Kidney (tissue), 14 donors: ENCODE data around the gene USH2A. TPM values are rescaled to one million over a fixed set of nuclear protein-coding genes. Genes with fewer than 3 reads are reported as not detected.

Experiments
- DNase-seq, 5 donors: peaks; one replicate each; pipeline ENCODE4 v3.0.0-alpha.2; 2013 to 2020
- FAIRE-seq: peaks from 2 replicates; lab custom pipeline; 2012; peaks lifted over from hg19 to GRCh38; lab: Jason Lieb, UNC
- H3K27ac ChIP-seq, 2 donors: one replicate each; pipeline ENCODE4 v1.7.0; 2013; ENCODE audit warnings: low read depth in 2 of 2, low read length in 2 of 2, inconsistent platforms in 1 of 2
- H3K27me3 ChIP-seq: one replicate; pipeline ENCODE4 v1.7.1; 2013; ENCODE audit warnings: low read length, inconsistent platforms; ENCODE audit not compliant: control insufficient read depth, insufficient read depth
- H3K36me3 ChIP-seq, 3 donors: one replicate each; pipeline versions ENCODE4 v1.7.0 to v1.7.1; 2013; ENCODE audit warnings: low read length in 3 of 3, control low read depth in 1 of 3, inconsistent platforms in 1 of 3; ENCODE audit not compliant: insufficient read depth in 3 of 3, control insufficient read depth in 2 of 3
- H3K4me1 ChIP-seq, 3 donors: one replicate each; pipeline versions ENCODE4 v1.7.0 to v1.7.1; 2013; ENCODE audit warnings: low read length in 3 of 3, inconsistent platforms in 1 of 3, low read depth in 1 of 3; ENCODE audit not compliant: control insufficient read depth in 2 of 3, insufficient read depth in 2 of 3
- H3K4me3 ChIP-seq, 3 donors: one replicate each; pipeline versions ENCODE4 v1.7.0 to v1.8.1; 2013; ENCODE audit warnings: low read length in 3 of 3, control low read depth in 1 of 3, inconsistent platforms in 1 of 3
- H3K9ac ChIP-seq, 3 donors: one replicate each; pipeline versions ENCODE4 v1.7.0 to v1.7.1; 2013; ENCODE audit warnings: low read length in 3 of 3, control low read depth in 1 of 3, inconsistent platforms in 1 of 3
- H3K9me3 ChIP-seq, 3 donors: one replicate each; pipeline versions ENCODE4 v1.7.0 to v1.7.1; 2013; ENCODE audit warnings: low read length in 3 of 3, control low read depth in 1 of 3, inconsistent platforms in 1 of 3; ENCODE audit not compliant: control insufficient read depth in 2 of 3, insufficient read depth in 1 of 3
- CTCF ChIP-seq: IDR thresholded peaks from 3 replicates; pipeline ENCODE4 v1.5.1; 2012; ENCODE audit warnings: mild to moderate bottlenecking, moderate library complexity, borderline replicate concordance; ENCODE audit not compliant: insufficient read depth; ENCODE audit errors: extremely low read depth
- intact Hi-C: fragments of 100-400 bp; cut with DNase I; formaldehyde crosslinking; loops from one replicate; pipeline ENCODE4 v1.11.1; 2022
- polyA plus RNA-seq: library from polyadenylated mRNA; stranded (reverse); fragments of 350-450 nt; fragmentation: Illumina TruSeq; extraction: RNeasy Lipid Tissue Mini Kit (QIAGEN cat#74804); gene quantifications from one replicate; pipeline ENCODE4 v1.2.3, GENCODE V29; 2014; ENCODE audit warnings: low read depth, low replicate concordance; ENCODE audit not compliant: insufficient read depth
- total RNA-seq: library from RNA; stranded (reverse); fragmentation: NEBNext Ultra II Directional; extraction: Animal tissue kit (Norgen Biotek cat#: 25700); gene quantifications from one replicate; pipeline ENCODE4 v1.2.1, GENCODE V29; 2021
- donor health status: control.
- donor health status: control.
- donor health status: control.
- donor health status: control.
- donor health status: control.
- donor health status: DM: yes; HTN: yes; CAD: no.
- donor health status: Normal renal cell carcinoma (clear cell type).

The USH2A gene
- total and polyA plus RNA-seq, 2 donors from 2014 or later: 0.06 TPM; not detected in 1

DNA sequence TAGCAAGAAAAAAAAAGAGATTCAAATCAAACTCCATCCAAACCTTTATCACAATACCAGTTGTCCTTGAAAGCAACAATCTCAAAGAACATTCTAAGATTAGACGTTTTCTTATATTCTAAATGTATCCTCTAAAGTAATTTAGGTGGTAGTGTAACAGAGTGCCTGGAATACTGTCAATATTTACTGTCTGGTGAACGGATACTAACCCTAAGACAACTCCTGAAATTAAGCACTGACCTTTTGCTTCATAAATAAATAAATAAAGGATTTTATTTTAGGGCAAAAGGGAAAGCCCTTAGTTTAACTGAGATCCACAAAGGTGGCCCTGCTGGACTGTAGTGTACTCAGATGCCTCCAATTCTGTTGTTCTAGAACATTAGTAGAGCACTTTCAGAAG, 9.9 kb upstream of the USH2A start:
- no peak overlapping the region for H3K9ac ChIP-seq
- no peak for TF ChIP-seq CTCF
- no peaks in the 10 kb centered on the region for H3K27me3 ChIP-seq
- no peaks in the 10 kb centered on the region for H3K36me3 ChIP-seq
- no peak overlapping the region for H3K4me3 ChIP-seq
- intact Hi-C loops: no loop called here
- no peaks in the 10 kb centered on the region for H3K4me1 ChIP-seq
- DNase-seq (no peak), FAIRE-seq (no peak)
- no peaks in the 10 kb centered on the region for H3K9me3 ChIP-seq
- H3K27ac ChIP-seq: no peak overlapping the region

- H3K4me3 ChIP-seq: no peak overlapping the region
- H3K36me3 ChIP-seq: no peaks in the 10 kb centered on the region
- H3K9me3 ChIP-seq: no peaks in the 10 kb centered on the region
- no peak for DNase-seq
- no peak overlapping the region for H3K27ac ChIP-seq
- no peaks in the 10 kb centered on the region for H3K4me1 ChIP-seq
- no peaks in the 10 kb centered on the region for H3K27me3 ChIP-seq
- no peak for TF ChIP-seq CTCF
- intact Hi-C loops: no loop called here
- FAIRE-seq: no peak
- no peak overlapping the region for H3K9ac ChIP-seq
These were observed 7.5 kb upstream of the USH2A start for GRCh38 chr1:216430744-216431143.

- Histone ChIP-seq H3K9me3 (no peaks in the 10 kb centered on the region), H3K27ac (no peak overlapping the region), H3K4me3 (no peak overlapping the region), H3K4me1 (no peaks in the 10 kb centered on the region), H3K9ac (no peak overlapping the region), H3K27me3 (no peaks in the 10 kb centered on the region), H3K36me3 (no peaks in the 10 kb centered on the region)
- no peak for DNase-seq
- no peak for FAIRE-seq
- TF ChIP-seq CTCF: no peak
- intact Hi-C loops: no loop called here
These were observed 2.3 kb upstream of the USH2A start for GRCh38 chr1:216425577-216425976.

GRCh38 chr1:216420746-216421145, 2.5 kb downstream of the USH2A start:
- H3K9ac ChIP-seq: no peak overlapping the region

More at GRCh38 chr1:216420746-216421145, 2.5 kb downstream of the USH2A start:
- H3K9me3 ChIP-seq: no peaks in the 10 kb centered on the region
- no peak for TF ChIP-seq CTCF
- no peaks in the 10 kb centered on the region for H3K4me1 ChIP-seq
- no peak overlapping the region for H3K4me3 ChIP-seq
- intact Hi-C loops: no loop called here
- DNase-seq (no peak), FAIRE-seq (no peak)
- no peaks in the 10 kb centered on the region for H3K36me3 ChIP-seq
- H3K27ac ChIP-seq: no peak overlapping the region
- no peaks in the 10 kb centered on the region for H3K27me3 ChIP-seq
